Breast epithelium (tissue), 3 donors: ENCODE data around the gene YIPF3.

Experiments used
- POLR2A ChIP-seq: fragments of 450-650 bp; IDR thresholded peaks from one replicate; pipeline ENCODE4 v1.6.1; 2016; ENCODE audit warnings: antibody characterized with exemption, mild to moderate bottlenecking, moderate library complexity
- POLR2AphosphoS5 ChIP-seq, 3 donors: sonication (generic); formaldehyde crosslinking; IDR thresholded peaks; one replicate each; pipeline ENCODE4 v1.6.1; 2017; ENCODE audit warnings: antibody characterized with exemption in 3 of 3

GRCh38 chr6:43541774-43542471, 25.2 kb upstream of the YIPF3 start:
- TF ChIP-seq POLR2A: no peak
- TF ChIP-seq POLR2AphosphoS5 (IDR thresholded peaks at IDR 0.05): no peak
